K562 (cell line): ENCODE measurements around the gene TIGIT. TPM values are rescaled to one million over a fixed set of nuclear protein-coding genes. Genes with fewer than 3 reads are reported as not detected.

Source experiments
- ATAC-seq: fragments of 200-7000 bp; cut with Tn5 transposase; 3 replicates; pipeline ENCODE4 v1.9.1; 2020; ENCODE audit warnings: moderate library complexity
- BruUV-seq: library from RNA; stranded (reverse); fragments of 400-500 nt; replicated peaks from 2 replicates; lab custom pipeline; 2021; lab: Mats Ljungman, UMichigan
- CTCF ChIA-PET: fragments of 300-600 bp; formaldehyde crosslinking; extraction: SDS; loops from one replicate; lab custom pipeline; 2021; ENCODE audit warnings: low intra/inter-chr PET ratio; lab: Yijun Ruan, JAX
- POLR2A ChIA-PET: fragments of 300-600, 350-650 bp; sonication (Branson Sonifier 250); formaldehyde crosslinking; extraction: SDS; loops from one replicate; lab custom pipeline; 2021; ENCODE audit warnings: antibody characterized with exemption, inconsistent platforms; lab: Yijun Ruan, JAX
- DNase-seq, 4 experiments: peaks; one replicate each; pipeline versions ENCODE4 v3.0.0 to v3.0.0-alpha.2; 2011 to 2018; ENCODE audit warnings: low spot score in 3 of 4, mixed read lengths in 3 of 4; ENCODE audit errors: extremely low read depth in 1 of 4
- FAIRE-seq: peaks from 2 replicates; lab custom pipeline; 2011; peaks lifted over from hg19 to GRCh38; lab: Jason Lieb, UNC
- H2AFZ ChIP-seq: 2 replicates; pipeline ENCODE4 v1.6.0; 2011; ENCODE audit warnings: low read depth, low read length, control low read depth, inconsistent platforms
- H3K27ac ChIP-seq: fragments of 200-600 bp; 3 replicates; pipeline ENCODE4 v1.8.0; 2011; ENCODE audit warnings: low read depth, mild to moderate bottlenecking, control low read depth, inconsistent platforms, low read length, moderate library complexity, mixed read lengths; ENCODE audit errors: extremely low read depth
- H3K27me3 ChIP-seq, 2 experiments: fragments of 300-600 bp in 1 of 2; 2 replicates in 1 of 2; 3 replicates in 1 of 2; pipeline versions ENCODE4 v1.6.0 to v1.8.0; 2011; ENCODE audit warnings: inconsistent platforms in 2 of 2, low read length in 2 of 2, mild to moderate bottlenecking in 1 of 2, mixed read lengths in 1 of 2, moderate library complexity in 1 of 2; ENCODE audit not compliant: control insufficient read depth in 2 of 2, insufficient read depth in 2 of 2
- H3K36me3 ChIP-seq: fragments of 300-600 bp; 3 replicates; pipeline ENCODE4 v1.8.0; 2011; ENCODE audit warnings: mild to moderate bottlenecking, low read length, inconsistent platforms; ENCODE audit not compliant: control insufficient read depth, insufficient read depth
- H3K4me1 ChIP-seq, 2 experiments: fragments of 200-600 bp in 1 of 2; replicated peaks in 1 of 2; 2 replicates in 1 of 2; 3 replicates in 1 of 2; pipeline versions ENCODE4 v1.5.1 to v1.8.0; 2011; ENCODE audit warnings: inconsistent platforms in 2 of 2, low read length in 2 of 2, mild to moderate bottlenecking in 1 of 2, mixed read lengths in 1 of 2, moderate library complexity in 1 of 2; ENCODE audit not compliant: control insufficient read depth in 2 of 2, insufficient read depth in 2 of 2
- H3K4me2 ChIP-seq: 2 replicates; pipeline ENCODE4 v1.6.1; 2011; ENCODE audit warnings: low read length, control low read depth, inconsistent platforms, mixed read lengths; ENCODE audit not compliant: insufficient read depth
- H3K4me3 ChIP-seq: fragments of 200-600 bp; sonication (generic), shearing (Covaris generic); 2 replicates; pipeline ENCODE4 v1.5.1; 2016; ENCODE audit warnings: control low read depth, inconsistent platforms
- H3K79me2 ChIP-seq: fragments of 200-600 bp; 3 replicates; pipeline ENCODE4 v1.8.0; 2011; ENCODE audit warnings: low read length, inconsistent platforms; ENCODE audit not compliant: control insufficient read depth, insufficient read depth
- H3K9ac ChIP-seq, 2 experiments: 2 replicates each; pipeline versions ENCODE4 v1.6.0 to v1.6.1; 2011; ENCODE audit warnings: low read depth in 2 of 2, low read length in 2 of 2, control low read depth in 1 of 2, inconsistent platforms in 1 of 2, mild to moderate bottlenecking in 1 of 2, mixed read lengths in 1 of 2; ENCODE audit not compliant: insufficient read depth in 1 of 2
- H3K9me1 ChIP-seq: one replicate; pipeline ENCODE4 v1.6.0; 2011; ENCODE audit warnings: inconsistent platforms, mild to moderate bottlenecking, low read length, moderate library complexity; ENCODE audit not compliant: control insufficient read depth, insufficient read depth
- H3K9me3 ChIP-seq: replicated peaks from 2 replicates; pipeline ENCODE4 v1.5.1; 2011; ENCODE audit warnings: low read depth, low read length, inconsistent platforms; ENCODE audit not compliant: control insufficient read depth, insufficient read depth
- H4K20me1 ChIP-seq: replicated peaks from 2 replicates; pipeline ENCODE4 v1.6.1; 2011; ENCODE audit warnings: low read length, inconsistent platforms, mixed read lengths; ENCODE audit not compliant: control insufficient read depth, insufficient read depth
- CBX5 ChIP-seq: IDR thresholded peaks from 2 replicates; pipeline ENCODE4 v1.6.1; 2014; ENCODE audit warnings: low read depth, borderline replicate concordance
- CGGBP1 ChIP-seq: fragments of 250-450 bp; sonication (Bioruptor Pico); IDR thresholded peaks from 2 replicates; pipeline ENCODE4 v1.9.0; 2021; ENCODE audit warnings: mild to moderate bottlenecking
- CTCFL ChIP-seq: IDR thresholded peaks from 2 replicates; pipeline ENCODE4 v1.6.1; 2011; ENCODE audit warnings: borderline replicate concordance, low read depth, mild to moderate bottlenecking, moderate library complexity, low read length; ENCODE audit not compliant: insufficient read depth, poor library complexity, severe bottlenecking
- EHMT2 ChIP-seq: fragments of 450-650 bp; IDR thresholded peaks from 2 replicates; pipeline ENCODE4 v1.6.1; 2018; ENCODE audit warnings: antibody characterized with exemption
- GABPA ChIP-seq: fragments of 200-800 bp; sonication (Bioruptor generic); conservative IDR thresholded peaks from 2 replicates; pipeline ENCODE4 v1.6.1; 2016; ENCODE audit warnings: low read depth, missing genetic modification characterization, missing compliant biosample characterization
- HDAC1 ChIP-seq, 2 experiments: fragments of 450-650 bp; IDR thresholded peaks; 2 replicates each; pipeline ENCODE4 v1.6.1; 2016 to 2017; ENCODE audit warnings: inconsistent platforms in 1 of 2, mild to moderate bottlenecking in 1 of 2, moderate library complexity in 1 of 2
- HNRNPH1 ChIP-seq: fragments of 200-400 bp; formaldehyde crosslinking; optimal IDR thresholded peaks from 2 replicates; pipeline ENCODE3; 2017; ENCODE audit warnings: low read depth, mild to moderate bottlenecking, low read length, moderate library complexity
- NR1H2 ChIP-seq: sonication (generic); formaldehyde crosslinking; IDR thresholded peaks from 2 replicates; pipeline ENCODE4 v1.4.0; 2020; ENCODE audit warnings: mild to moderate bottlenecking, missing genetic modification reagents
- PHB2 ChIP-seq: fragments of 450-650 bp; IDR thresholded peaks from 2 replicates; pipeline ENCODE4 v1.6.1; 2017; ENCODE audit warnings: low read depth
- PREB ChIP-seq: sonication (generic); formaldehyde crosslinking; IDR thresholded peaks from 2 replicates; pipeline ENCODE4 v1.8.1; 2023; ENCODE audit warnings: mild to moderate bottlenecking, missing genetic modification reagents
- RBM39 ChIP-seq: fragments of 200-400 bp; formaldehyde crosslinking; optimal IDR thresholded peaks from 2 replicates; pipeline ENCODE3; 2018; ENCODE audit warnings: low read depth, low read length
- SETDB1 ChIP-seq: IDR thresholded peaks from one replicate; pipeline ENCODE4 v1.6.1; 2012; ENCODE audit warnings: low read length, control low read depth, inconsistent platforms
- STAG1 ChIP-seq: sonication (generic); formaldehyde crosslinking; IDR thresholded peaks from 2 replicates; pipeline ENCODE4 v1.5.0; 2020; ENCODE audit warnings: missing genetic modification reagents, borderline replicate concordance
- TAL1 ChIP-seq: fragments of 450-650 bp; IDR thresholded peaks from 2 replicates; pipeline ENCODE4 v1.6.1; 2016; ENCODE audit warnings: mild to moderate bottlenecking
- XRCC4 ChIP-seq: IDR thresholded peaks from one replicate; pipeline ENCODE4 v1.6.1; 2011; ENCODE audit not compliant: insufficient read depth, insufficient read length; ENCODE audit errors: extremely low read depth
- ZNF408 ChIP-seq: fragments of 250-450 bp; sonication (Bioruptor Pico); IDR thresholded peaks from 2 replicates; pipeline ENCODE4 v1.4.0; 2020; ENCODE audit warnings: low read depth, mild to moderate bottlenecking, moderate library complexity
- ZNF764 ChIP-seq: fragments of 250-450 bp; sonication (Bioruptor Pico); IDR thresholded peaks from 2 replicates; pipeline ENCODE4 v1.4.0; 2020; ENCODE audit warnings: low read depth, mild to moderate bottlenecking, moderate library complexity
- WGBS: fragments of 100-300 bp; shearing (Covaris generic); methylation state at CpG from one replicate; pipeline ENCODE4 v1.1.6; 2016; ENCODE audit warnings: low coverage, mixed read lengths; ENCODE audit not compliant: insufficient coverage; ENCODE audit errors: missing lambda C conversion rate; 5-methylcytosine and 5-hydroxymethylcytosine counted together
- in situ Hi-C: fragments of 300-500 bp; cut with MboI; formaldehyde crosslinking; loops from 4 replicates; pipeline ENCODE4 v1.15.0; 2018; ENCODE audit warnings: inconsistent platforms, mixed read lengths
- intact Hi-C: fragments of 100-400 bp; cut with micrococcal nuclease; formaldehyde crosslinking; loops from 2 replicates; pipeline ENCODE4 v1.14.2; 2022
- polyA plus RNA-seq, 8 experiments: library from polyadenylated mRNA; depleted of rRNA in 4 of 8; stranded (reverse) in 5 of 8; unstranded in 3 of 8; fragments of >200 nt; fragmentation: Nextera tagmentation in 2 of 8; fragmentation: Illumina TruSeq in 1 of 8; extraction: Ambion mirVana in 2 of 8; extraction: Trizol in 1 of 8; gene quantifications; 2 replicates each; pipeline versions ENCODE4 v1.2.1 to v1.2.3, GENCODE V29; 2011 to 2014; ENCODE audit warnings: inconsistent platforms in 1 of 8, missing spikeins in 1 of 8
- total RNA-seq, 7 experiments: library from RNA; depleted of rRNA in 6 of 7; stranded (reverse); fragments of >200 nt in 6 of 7; fragmentation: Illumina TruSeq in 2 of 7; extraction: Trizol in 2 of 7; gene quantifications; 2 replicates each; pipeline versions ENCODE4 v1.2.1 to v1.2.3, GENCODE V29; 2011 to 2021; ENCODE audit warnings: low replicate concordance in 1 of 7
- TF ChIP-seq, protein P1 (sequence below): IDR thresholded peaks from 2 replicates; pipeline ENCODE4 v1.6.1; 2014; ENCODE audit warnings: antibody characterized with exemption

The TIGIT gene
- total and polyA plus RNA-seq, 9 of the 15 experiments (the other 6 are each of a cell fraction or from before 2014, with no cell fraction given): 0.11 TPM; not detected in 8

DNA sequence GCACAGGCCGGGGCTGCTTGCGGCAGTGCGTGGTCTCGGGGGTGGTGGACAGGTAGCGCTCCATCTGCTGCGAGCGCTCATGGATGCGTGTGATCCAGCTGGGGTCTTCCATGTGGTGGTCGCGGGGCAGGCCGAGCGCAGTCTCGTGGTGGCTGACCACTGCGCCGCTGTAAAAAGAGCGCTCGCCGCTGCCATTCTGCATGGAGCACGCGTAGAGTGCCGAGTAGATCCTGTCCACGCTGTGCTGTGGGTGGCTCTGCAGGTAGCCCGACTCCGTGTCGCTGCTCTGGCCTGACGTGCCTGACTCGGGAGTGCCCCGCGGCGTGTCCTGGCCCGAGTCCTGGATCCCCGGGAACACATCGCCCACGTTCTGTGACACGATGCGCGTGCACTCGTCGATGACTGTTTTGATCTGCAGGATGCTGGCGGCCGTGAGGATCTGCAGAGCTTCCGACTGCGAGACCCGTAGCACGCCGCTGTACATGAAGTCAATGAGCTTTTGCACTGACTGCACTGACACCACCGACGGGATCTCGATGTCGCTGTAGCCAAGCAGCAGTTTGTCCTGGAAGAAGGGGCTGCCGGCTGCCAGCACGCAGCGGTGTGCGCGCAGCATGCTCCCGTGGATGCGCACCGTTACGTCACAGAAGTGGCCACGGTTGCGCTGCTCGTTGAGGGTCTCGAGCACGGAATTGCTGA is 57.4 kb downstream of the TIGIT start (continued):
- no peak for TF ChIP-seq PREB (CRISPR knock-in tag)
- no peak for TF ChIP-seq TAL1
- no peak for TF ChIP-seq CBX5
- TF ChIP-seq PHB2: no peak
- TF ChIP-seq EHMT2: no peak
- no peak for TF ChIP-seq CTCFL

- H2AFZ ChIP-seq: no peak overlapping the region
- in situ Hi-C loops (no loop called here), intact Hi-C loops (no loop called here)
- H3K4me2 ChIP-seq: no peak overlapping the region
- 24% methylated on average over 8 of the region's 9 CpGs for WGBS
- H3K27me3 ChIP-seq: peaks cover 0 to 10% of the 10 kb centered on the region in 2 experiments; a peak in 2 of 5 replicates
- ChIA-PET CTCF (no interaction called here), POLR2A (interaction anchor here (0.6 kb wide), 1 partner anchor 19 kb away, joined by 3 read pairs; no protein-coding TSS in a partner anchor)
- H3K4me3 ChIP-seq: no peak overlapping the region
- no peak overlapping the region for H3K27ac ChIP-seq
- no peaks in the 10 kb centered on the region for H3K4me1 ChIP-seq
- H3K9me3 ChIP-seq: no peaks in the 10 kb centered on the region
- no peak for ATAC-seq
- DNase-seq: no peak
- H3K9ac ChIP-seq: no peak overlapping the region
- no peak for FAIRE-seq
- H3K36me3 ChIP-seq: no peaks in the 10 kb centered on the region
- H4K20me1 ChIP-seq: no peaks in the 10 kb centered on the region
- no peaks in the 10 kb centered on the region for H3K79me2 ChIP-seq
- H3K9me1 ChIP-seq: no peaks in the 10 kb centered on the region
- BruUV-seq: no TSS peak
- no peak for TF ChIP-seq ZNF408
- no peak for TF ChIP-seq ZNF764 (CRISPR knock-in tag)
- no peak for TF ChIP-seq NR1H2 (CRISPR knock-in tag)
- no peak for TF ChIP-seq GABPA (tag)
- no peak for TF ChIP-seq XRCC4
- no peak for TF ChIP-seq HDAC1 (IDR thresholded peaks at IDR 0.05)
- no peak for TF ChIP-seq STAG1 (CRISPR knock-in tag)
- no peak for TF ChIP-seq CGGBP1 (CRISPR knock-in tag)
- no peak for TF ChIP-seq SETDB1
- TF ChIP-seq, protein P1, sequence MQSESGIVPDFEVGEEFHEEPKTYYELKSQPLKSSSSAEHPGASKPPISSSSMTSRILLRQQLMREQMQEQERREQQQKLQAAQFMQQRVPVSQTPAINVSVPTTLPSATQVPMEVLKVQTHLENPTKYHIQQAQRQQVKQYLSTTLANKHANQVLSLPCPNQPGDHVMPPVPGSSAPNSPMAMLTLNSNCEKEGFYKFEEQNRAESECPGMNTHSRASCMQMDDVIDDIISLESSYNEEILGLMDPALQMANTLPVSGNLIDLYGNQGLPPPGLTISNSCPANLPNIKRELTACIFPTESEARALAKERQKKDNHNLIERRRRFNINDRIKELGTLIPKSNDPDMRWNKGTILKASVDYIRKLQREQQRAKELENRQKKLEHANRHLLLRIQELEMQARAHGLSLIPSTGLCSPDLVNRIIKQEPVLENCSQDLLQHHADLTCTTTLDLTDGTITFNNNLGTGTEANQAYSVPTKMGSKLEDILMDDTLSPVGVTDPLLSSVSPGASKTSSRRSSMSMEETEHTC: no peak
- no peak for TF ChIP-seq RBM39
- no peak for TF ChIP-seq HNRNPH1
These were observed 58.0 kb downstream of the TIGIT start for GRCh38 chr3:114351822-114352145.
